H4 (cell line): ENCODE data around the gene FBXL20. TPM values are rescaled to one million over a fixed set of nuclear protein-coding genes. Genes with fewer than 3 reads are reported as not detected.

Source experiments
- total RNA-seq: library from RNA; depleted of rRNA; stranded (reverse); fragments of >200 nt; shearing (Covaris generic); gene quantifications from 2 replicates; pipeline ENCODE4 v1.2.3, GENCODE V29; 2014; rRNA removed

The FBXL20 gene
- total RNA-seq, 1 experiment from 2014 or later: 8.2 TPM

Other genes starting within 250 kb of the FBXL20 start
- 0.21 TPM in 1 of 2 replicates, not detected in the other for gene PLXDC1, start 250.0 kb downstream of the FBXL20 start, total RNA-seq
- not detected in 2 replicates for gene ARL5C, start 235.5 kb downstream of the FBXL20 start, total RNA-seq
- 1.0 and 3.9 TPM in 2 replicates for gene CACNB1, start 204.0 kb downstream of the FBXL20 start, total RNA-seq
- 3,244 and 3,867 TPM in 2 replicates for gene RPL19, start 201.3 kb downstream of the FBXL20 start, total RNA-seq
- gene STAC2, start 175.7 kb downstream of the FBXL20 start, total RNA-seq: 0.04 TPM in 1 of 2 replicates, not detected in the other
- 12.8 and 14.2 TPM in 2 replicates for gene MED1, start 49.6 kb upstream of the FBXL20 start, total RNA-seq
- gene CDK12, start 59.9 kb upstream of the FBXL20 start, total RNA-seq: 15.5 and 16.4 TPM in 2 replicates
- gene NEUROD2, start 206.3 kb upstream of the FBXL20 start, total RNA-seq: 0.02 TPM in 1 of 2 replicates, not detected in the other
- gene PPP1R1B, start 225.3 kb upstream of the FBXL20 start, total RNA-seq: not detected in 2 replicates
- 20.7 and 22.9 TPM in 2 replicates for gene STARD3, start 235.5 kb upstream of the FBXL20 start, total RNA-seq